GM12873 (cell line): ENCODE measurements around the gene ABTB1.

Source experiments
- TF ChIP-seq, protein P1 (sequence below): IDR thresholded peaks from 2 replicates; pipeline ENCODE4 v1.5.1; 2012; ENCODE audit warnings: low read depth, mild to moderate bottlenecking, moderate library complexity, low read length, control low read depth; ENCODE audit not compliant: insufficient read depth; ENCODE audit errors: missing control alignments

ABTB1 gene

DNA sequence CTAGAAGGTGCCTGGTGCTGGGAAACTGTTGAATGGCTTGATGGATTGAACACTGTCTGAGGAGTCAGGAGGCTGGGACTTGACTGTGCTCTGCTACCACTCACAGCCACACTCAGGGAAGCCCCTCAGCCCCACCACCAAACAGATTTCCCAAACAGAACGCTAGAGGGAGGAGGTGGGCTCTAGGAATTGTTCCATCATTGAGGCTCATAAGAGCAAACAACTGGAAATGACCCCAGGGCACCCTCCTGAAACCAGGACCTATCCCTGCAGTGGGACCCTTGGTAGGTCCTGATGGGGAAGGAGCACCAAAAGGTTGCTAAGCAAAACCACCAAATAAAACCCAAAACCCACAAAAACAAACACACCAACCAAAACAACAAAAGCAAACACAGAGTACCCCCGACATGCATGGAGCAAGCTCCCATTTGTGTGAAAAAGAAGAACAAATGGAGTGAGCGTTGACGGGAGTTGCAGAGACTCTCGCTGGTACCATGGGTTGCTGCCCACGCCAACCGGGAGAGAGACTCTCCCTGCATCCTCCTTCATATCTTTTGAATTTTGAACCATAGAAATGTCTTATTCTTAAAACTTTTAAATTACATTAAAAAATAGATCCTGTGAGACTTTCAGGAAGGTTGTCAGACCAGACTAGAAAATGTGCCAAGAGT lies 45.6 kb downstream of the ABTB1 start:
- TF ChIP-seq, protein P1, sequence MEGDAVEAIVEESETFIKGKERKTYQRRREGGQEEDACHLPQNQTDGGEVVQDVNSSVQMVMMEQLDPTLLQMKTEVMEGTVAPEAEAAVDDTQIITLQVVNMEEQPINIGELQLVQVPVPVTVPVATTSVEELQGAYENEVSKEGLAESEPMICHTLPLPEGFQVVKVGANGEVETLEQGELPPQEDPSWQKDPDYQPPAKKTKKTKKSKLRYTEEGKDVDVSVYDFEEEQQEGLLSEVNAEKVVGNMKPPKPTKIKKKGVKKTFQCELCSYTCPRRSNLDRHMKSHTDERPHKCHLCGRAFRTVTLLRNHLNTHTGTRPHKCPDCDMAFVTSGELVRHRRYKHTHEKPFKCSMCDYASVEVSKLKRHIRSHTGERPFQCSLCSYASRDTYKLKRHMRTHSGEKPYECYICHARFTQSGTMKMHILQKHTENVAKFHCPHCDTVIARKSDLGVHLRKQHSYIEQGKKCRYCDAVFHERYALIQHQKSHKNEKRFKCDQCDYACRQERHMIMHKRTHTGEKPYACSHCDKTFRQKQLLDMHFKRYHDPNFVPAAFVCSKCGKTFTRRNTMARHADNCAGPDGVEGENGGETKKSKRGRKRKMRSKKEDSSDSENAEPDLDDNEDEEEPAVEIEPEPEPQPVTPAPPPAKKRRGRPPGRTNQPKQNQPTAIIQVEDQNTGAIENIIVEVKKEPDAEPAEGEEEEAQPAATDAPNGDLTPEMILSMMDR: no peak

DNA sequence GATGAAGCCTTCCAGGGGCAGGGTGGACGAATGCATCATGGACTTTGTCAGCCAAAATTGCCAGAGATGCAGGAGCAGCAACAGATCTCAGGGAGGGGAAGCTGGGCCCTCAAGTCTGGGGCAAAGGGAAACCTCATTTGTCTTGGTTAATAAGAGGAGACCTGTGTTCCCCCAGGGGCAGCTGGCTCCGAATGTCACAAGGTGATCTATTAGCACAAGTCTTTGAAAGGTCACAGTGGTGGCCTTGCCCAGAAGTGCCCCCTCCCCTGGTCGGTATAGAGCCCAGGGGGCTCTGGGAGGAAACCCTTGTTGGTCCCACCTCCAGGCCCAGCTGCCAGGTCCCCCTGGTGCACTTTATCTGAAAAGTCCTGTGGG lies 46.2 kb downstream of the ABTB1 start:
- TF ChIP-seq, protein P1: no peak

DNA sequence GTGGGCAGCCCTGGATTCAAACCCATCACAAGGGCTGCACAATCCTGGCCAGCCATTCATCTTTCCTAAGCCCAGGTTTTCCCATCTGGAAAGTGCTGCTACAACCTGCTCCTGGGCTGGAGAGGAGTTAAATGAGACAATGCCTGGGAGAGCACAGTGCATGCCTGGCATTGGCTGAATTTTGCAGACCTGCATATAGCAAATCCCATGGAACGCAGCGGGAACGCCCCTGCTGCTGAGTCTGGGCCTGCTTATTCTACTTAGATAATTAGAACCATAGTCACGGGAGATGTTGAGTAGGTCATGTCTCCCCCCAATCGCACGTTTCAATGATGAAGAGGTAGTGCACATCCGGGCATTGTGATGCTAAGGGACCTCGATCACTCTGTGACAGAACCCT lies 46.6 kb downstream of the ABTB1 start:
- TF ChIP-seq, protein P1: no peak

DNA sequence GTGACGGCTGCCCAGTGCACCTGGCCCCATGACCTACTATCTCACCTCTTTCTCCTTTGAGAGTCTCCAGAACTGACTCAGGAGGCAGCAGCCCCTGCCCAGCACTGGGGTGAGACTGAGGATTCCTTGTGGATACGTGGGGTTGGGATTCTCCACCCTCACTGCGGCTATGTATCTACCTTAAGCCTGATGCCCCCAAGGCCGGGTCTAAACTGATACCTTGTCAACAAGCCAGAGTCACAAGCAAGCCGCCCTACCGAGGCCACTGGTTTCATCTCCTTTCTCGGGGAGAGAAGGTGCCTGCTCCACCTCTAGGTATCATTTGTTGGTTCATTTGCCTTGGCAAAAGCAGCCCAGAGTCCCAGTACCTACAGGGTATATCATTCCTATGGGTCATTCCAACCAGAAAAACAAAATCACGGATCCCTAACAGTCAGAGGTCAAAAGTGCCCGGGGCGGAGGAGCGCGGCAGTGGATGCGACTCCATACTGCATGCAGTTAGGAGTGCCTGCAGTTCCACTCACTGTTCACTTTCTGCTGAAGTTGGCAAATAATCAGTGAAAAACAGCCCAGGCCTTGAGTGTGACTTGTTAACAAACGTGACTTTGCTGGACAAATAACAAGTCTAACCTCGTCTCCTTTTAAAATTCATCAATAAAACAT lies 47.5 kb downstream of the ABTB1 start:
- TF ChIP-seq, protein P1: no peak

DNA sequence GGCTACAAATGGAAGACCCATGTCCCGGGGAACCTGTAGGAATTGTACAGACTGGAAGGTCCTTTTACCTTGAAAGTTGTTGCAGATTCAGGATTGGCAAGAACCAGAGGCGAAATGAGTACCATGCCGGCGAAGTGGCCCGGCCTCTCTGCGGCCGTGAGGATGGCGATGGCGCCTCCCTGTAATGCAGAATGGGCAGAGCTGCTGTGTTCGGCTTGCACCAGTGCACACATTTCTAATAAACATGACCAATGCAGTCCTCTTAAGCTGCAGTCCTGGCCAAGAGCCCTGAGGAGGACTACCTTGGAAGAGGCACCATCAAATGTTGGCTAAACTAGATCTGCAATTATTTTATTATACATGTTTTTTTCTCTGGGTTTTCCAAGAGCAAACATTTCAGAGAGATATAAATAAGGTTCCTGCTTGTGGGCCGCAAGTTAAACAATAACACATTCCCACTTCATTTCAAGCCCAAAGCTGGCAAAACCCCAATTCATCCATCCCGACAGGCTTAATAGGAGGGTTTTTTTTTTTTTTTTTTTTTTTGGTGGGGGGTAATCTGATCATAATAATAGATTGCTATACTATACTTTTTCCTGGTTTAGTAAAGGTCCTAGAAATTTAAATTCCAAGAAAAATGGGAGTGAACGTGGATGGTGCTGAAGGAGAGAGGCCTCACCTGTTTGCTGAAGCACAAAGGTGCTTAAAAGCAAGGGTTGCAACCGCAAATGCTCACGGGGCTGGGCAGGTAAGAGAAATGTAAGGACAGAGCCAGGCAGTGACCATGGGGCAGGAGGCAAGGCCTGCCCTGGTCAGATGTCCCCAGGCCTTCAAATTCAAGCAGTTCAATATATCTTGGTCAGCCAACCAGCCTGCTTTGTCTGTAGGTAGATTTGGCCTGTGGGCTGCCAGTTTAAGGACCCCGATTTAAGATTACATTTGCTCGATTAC lies 48.5 kb downstream of the ABTB1 start:
- TF ChIP-seq, protein P1: no peak

DNA sequence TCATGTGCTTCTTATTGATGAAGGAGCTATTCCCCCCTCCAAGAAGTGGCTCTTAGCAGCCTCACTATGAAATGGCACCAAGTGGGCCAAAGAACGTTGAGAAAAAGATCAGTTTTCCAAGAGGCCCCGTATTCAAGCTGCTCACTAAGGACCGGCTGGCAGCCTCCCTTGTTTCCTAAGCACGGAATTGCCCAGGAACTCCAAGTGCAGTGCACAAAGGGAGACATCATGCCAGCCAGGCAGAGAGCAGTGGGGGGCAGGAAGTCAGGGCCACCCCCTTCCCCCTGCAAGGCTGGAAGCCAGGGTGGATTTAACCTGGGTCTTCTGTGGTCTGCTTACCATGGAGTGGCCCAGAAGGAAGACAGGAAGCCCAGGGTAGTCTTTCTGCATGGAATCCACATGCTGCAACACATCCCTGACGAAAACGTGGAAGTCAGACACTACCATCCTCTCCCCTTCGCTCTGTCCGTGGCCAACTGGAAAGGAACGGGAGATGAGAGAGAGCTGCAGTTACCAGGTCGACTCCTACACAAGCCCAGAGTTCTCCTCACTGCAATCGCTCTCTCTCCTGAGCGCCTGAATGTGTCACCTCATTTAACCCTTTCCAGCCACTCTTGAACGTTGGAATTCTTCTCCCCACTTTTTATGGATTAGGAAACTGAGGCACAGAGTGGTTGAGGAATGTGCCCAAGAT lies 49.5 kb downstream of the ABTB1 start:
- TF ChIP-seq, protein P1: no peak

DNA sequence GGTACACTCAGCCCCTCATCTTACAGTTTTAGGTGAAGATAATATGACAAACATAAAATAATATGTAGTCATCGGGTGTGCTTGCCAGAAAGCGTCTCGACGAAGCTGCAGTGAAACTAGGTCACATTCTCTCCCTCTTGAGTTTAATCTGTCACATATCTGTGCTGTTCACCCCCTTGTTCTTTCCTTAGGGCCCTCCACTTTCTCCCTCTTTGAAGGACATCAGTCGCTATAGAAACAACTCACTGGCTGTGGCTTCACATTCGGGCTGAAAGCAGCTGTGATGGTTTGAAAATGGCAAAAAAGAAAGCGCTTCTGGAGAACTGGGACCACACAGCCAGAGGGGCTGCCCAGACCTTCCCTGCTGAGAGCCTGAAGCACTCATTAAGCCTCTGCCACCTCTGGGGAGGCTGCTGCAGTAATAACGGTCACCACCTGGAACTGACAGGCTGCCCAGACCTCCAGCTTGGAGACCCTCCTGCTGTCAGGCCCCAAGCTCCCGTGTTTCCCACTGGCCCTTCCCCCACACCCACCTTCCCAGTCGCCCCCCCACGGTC lies 50.3 kb downstream of the ABTB1 start:
- TF ChIP-seq, protein P1: no peak
